ENCODE measurements around the gene HHIPL2. TPM values are rescaled to one million over a fixed set of nuclear protein-coding genes. Genes with fewer than 3 reads are reported as not detected.
"Not testable (repeated sequence)": the region's sequence is repeated elsewhere in the genome, so short reads cannot be mapped to it uniquely, and the experiment has no call there.

HHIPL2 gene
- polyA plus RNA-seq, 1 donor = 0.09 TPM

- DNase-seq (ENCODE audit: low read depth) = no peak
Observed at GRCh38 chr1:222539951-222540597, 7.8 kb downstream of the HHIPL2 start.

GRCh38 chr1:222535455-222535854, 12.4 kb downstream of the HHIPL2 start:
- DNase-seq (ENCODE audit: low read depth) = no peak

- no peak for DNase-seq (ENCODE audit: low read depth)
Observed at GRCh38 chr1:222530852-222531251, 17.1 kb downstream of the HHIPL2 start.

GRCh38 chr1:222529916-222530315, 18.0 kb downstream of the HHIPL2 start:
- no peak for DNase-seq (ENCODE audit: low read depth)

GRCh38 chr1:222529181-222529580, 18.7 kb downstream of the HHIPL2 start:
- DNase-seq (ENCODE audit: low read depth) = no peak

GRCh38 chr1:222525951-222526350, 22.0 kb downstream of the HHIPL2 start:
- no peak for DNase-seq (ENCODE audit: low read depth)

GRCh38 chr1:222523852-222524251, 24.1 kb downstream of the HHIPL2 start:
- no peak for DNase-seq (ENCODE audit: low read depth)

GRCh38 chr1:222522105-222522915, 25.6 kb downstream of the HHIPL2 start:
- DNase-seq (ENCODE audit: low read depth) = no peak

GRCh38 chr1:222521299-222522104, 26.4 kb downstream of the HHIPL2 start:
- DNase-seq (ENCODE audit: low read depth) = no peak

- DNase-seq (ENCODE audit: low read depth) = not testable (repeated sequence)
Observed at GRCh38 chr1:222489496-222489895, 58.4 kb downstream of the HHIPL2 start.

GRCh38 chr1:222487774-222488173, 60.1 kb downstream of the HHIPL2 start:
- DNase-seq (ENCODE audit: low read depth) = not testable (repeated sequence)

- not testable (repeated sequence) for DNase-seq (ENCODE audit: low read depth)
Observed at GRCh38 chr1:222484005-222484404, 63.9 kb downstream of the HHIPL2 start.

GRCh38 chr1:222479567-222479966, 68.3 kb downstream of the HHIPL2 start:
- DNase-seq (ENCODE audit: low read depth) = not testable (repeated sequence)

- not testable (repeated sequence) for DNase-seq (ENCODE audit: low read depth)
Observed at GRCh38 chr1:222476436-222476835, 71.5 kb downstream of the HHIPL2 start.

- DNase-seq (ENCODE audit: low read depth) = not testable (repeated sequence)
Observed at GRCh38 chr1:222473717-222474116, 74.2 kb downstream of the HHIPL2 start.

GRCh38 chr1:222472776-222473540, 74.9 kb downstream of the HHIPL2 start:
- DNase-seq (ENCODE audit: low read depth) = not testable (repeated sequence)

Other genes starting within 250 kb of the HHIPL2 start
- gene TAF1A, start 41.8 kb upstream of the HHIPL2 start, polyA plus RNA-seq (ENCODE audit: insufficient read length) = 8.3 TPM
- gene MIA3, start 70.0 kb upstream of the HHIPL2 start, polyA plus RNA-seq (ENCODE audit: insufficient read length) = 59.9 TPM
- 51.3 TPM for gene AIDA, start 164.4 kb upstream of the HHIPL2 start, polyA plus RNA-seq (ENCODE audit: insufficient read length)
- gene BROX, start 164.5 kb upstream of the HHIPL2 start, polyA plus RNA-seq (ENCODE audit: insufficient read length) = 21.4 TPM
- gene FAM177B, start 189.1 kb upstream of the HHIPL2 start, polyA plus RNA-seq (ENCODE audit: insufficient read length) = 0.25 TPM

Data from forelimb muscle (tissue), 1 donor.